ENCODE data around the gene IGBP1.

Gene IGBP1

DNA sequence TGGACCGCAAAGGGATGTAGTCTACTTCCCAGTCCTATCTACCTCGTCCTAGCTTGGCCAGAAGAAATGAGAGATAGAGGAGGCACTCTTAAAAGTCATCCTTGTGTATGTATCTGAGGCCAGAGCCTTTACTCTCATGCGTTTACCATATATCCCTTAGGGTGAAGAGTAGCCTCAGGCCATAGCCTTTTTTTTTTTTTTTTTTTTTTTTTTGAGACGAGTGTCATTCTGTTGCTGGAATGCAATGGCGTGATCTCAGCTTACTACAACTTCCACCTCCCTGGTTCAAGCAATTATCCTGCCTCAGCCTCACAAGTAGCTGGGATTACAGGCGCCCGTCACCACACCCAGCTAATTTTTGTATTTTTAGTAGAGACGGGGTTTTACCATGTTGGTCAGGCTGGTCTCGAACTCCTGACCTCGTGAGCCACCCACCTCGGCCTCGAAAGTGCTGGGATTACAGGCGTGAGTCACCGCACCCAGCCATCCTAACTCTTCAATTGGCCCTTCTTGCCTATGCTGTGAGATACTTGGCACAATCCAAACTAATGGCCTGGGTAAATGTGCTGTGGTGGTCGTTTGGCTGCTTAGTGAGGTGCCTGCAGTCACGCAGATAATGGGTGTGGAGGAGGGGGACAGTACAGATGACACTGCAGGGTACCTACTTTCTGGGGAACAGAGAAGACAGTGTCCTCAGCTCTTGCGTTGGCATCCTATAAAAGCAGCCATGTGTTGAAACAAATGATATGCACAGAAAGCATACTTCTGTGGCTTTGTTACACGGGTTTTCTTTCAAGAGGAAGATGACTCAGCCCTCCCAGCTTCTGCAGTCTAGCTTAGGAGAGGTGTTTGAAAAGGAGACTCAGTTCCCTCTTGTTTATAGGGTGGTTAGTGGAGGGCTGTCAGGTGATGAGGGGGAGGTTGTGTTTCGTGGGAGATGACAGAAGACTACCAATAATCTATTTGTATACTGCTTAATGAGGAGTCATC, 33.6 kb downstream of the IGBP1 start:
- peak; percentile 37 for DNase-seq (ENCODE audit: low read depth)
- in situ Hi-C loops (cut with HindIII; ENCODE audit: low sequenced_read_pairs) = no loop called here
- no peak overlapping the region for H3K4me3 ChIP-seq (ENCODE audit: low read depth, low read length)
- TF ChIP-seq, protein P1, sequence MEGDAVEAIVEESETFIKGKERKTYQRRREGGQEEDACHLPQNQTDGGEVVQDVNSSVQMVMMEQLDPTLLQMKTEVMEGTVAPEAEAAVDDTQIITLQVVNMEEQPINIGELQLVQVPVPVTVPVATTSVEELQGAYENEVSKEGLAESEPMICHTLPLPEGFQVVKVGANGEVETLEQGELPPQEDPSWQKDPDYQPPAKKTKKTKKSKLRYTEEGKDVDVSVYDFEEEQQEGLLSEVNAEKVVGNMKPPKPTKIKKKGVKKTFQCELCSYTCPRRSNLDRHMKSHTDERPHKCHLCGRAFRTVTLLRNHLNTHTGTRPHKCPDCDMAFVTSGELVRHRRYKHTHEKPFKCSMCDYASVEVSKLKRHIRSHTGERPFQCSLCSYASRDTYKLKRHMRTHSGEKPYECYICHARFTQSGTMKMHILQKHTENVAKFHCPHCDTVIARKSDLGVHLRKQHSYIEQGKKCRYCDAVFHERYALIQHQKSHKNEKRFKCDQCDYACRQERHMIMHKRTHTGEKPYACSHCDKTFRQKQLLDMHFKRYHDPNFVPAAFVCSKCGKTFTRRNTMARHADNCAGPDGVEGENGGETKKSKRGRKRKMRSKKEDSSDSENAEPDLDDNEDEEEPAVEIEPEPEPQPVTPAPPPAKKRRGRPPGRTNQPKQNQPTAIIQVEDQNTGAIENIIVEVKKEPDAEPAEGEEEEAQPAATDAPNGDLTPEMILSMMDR (IDR thresholded peaks at IDR 0.05; ENCODE audit: low read depth, low read length, missing control alignments) = no peak

GRCh38 chrX:70168238-70169188, 35.3 kb downstream of the IGBP1 start:
- DNase-seq (ENCODE audit: low read depth) = peak; percentile 16
- TF ChIP-seq, protein P1 (IDR thresholded peaks at IDR 0.05; ENCODE audit: low read depth, low read length, missing control alignments) = no peak
- in situ Hi-C loops (cut with HindIII; ENCODE audit: low sequenced_read_pairs) = no loop called here

DNA sequence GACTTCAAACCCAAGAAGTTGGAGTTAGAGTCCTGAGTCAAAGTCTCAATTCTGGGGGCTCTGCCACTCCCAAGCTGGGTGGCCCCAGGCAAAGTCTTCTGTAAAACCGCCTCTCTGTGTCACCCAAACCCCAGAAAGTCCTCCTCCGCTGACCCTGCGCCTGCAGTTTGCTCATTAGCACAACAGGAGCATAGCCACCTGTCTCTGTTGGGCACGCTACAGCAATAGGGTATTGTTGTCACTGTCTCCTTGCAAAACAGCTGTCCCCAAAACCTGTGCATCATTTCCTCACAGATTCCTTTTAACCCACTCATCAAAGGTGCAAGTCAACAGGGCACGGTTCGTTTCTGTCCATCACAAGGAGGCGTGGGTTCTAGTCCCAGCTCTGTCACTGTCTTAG, 36.0 kb downstream of the IGBP1 start:
- DNase-seq (ENCODE audit: low read depth) = no peak
- TF ChIP-seq, protein P1 (IDR thresholded peaks at IDR 0.05; ENCODE audit: low read depth, low read length, missing control alignments) = no peak
- H3K4me3 ChIP-seq (ENCODE audit: low read depth, low read length) = no peak overlapping the region
- in situ Hi-C loops (cut with HindIII; ENCODE audit: low sequenced_read_pairs) = no loop called here

More at GRCh38 chrX:70168238-70169188, 35.3 kb downstream of the IGBP1 start:
- H3K4me3 ChIP-seq (ENCODE audit: low read depth, low read length) = peak overlapping the region; percentile 13

DNA sequence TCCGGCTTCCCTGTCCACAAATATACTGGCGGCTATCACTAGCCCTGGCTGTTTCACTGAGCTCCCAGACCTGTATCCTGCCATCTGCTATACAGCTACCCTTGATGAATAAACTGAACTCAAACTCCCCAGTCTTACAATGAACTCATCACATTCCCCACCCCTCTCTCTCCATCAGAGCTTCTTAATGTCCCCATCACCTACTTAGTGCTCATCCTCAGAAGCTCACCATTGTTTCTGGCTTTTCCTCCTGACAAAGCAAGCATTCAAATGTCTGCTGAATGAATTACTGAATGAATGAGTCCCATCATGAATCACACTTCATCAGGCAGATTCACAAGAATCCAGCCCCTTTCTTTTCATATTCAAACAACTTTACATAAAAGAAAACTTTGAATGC, 38.4 kb downstream of the IGBP1 start:
- in situ Hi-C loops (cut with HindIII; ENCODE audit: low sequenced_read_pairs) = no loop called here
- TF ChIP-seq, protein P1 (IDR thresholded peaks at IDR 0.05; ENCODE audit: low read depth, low read length, missing control alignments) = no peak

DNA sequence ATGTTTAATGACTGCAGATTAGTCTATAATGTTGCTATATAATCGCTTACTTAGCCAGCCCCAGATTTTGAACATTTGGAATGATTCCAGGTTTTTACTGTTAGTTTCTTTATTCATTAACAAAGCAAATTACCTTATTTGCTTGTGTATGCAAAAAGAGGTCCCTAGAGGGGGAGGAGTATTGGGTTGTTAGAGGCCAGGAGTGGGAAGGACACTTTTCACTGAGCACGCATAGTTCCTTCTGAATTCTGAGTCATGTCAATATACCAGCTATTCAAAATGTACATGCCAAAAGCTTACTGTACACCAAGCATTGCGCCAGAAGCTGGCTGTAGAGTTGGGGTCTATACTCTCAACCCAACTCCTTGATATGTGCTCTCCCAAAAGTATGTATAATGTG, 39.0 kb downstream of the IGBP1 start:
- TF ChIP-seq, protein P1 (IDR thresholded peaks at IDR 0.05; ENCODE audit: low read depth, low read length, missing control alignments) = no peak
- no peak for DNase-seq (ENCODE audit: low read depth)
- in situ Hi-C loops (cut with HindIII; ENCODE audit: low sequenced_read_pairs) = no loop called here
- H3K4me3 ChIP-seq (ENCODE audit: low read depth, low read length) = no peak overlapping the region

More for the DNA sequence above, 38.4 kb downstream of the IGBP1 start:
- DNase-seq (ENCODE audit: low read depth) = no peak
- no peak overlapping the region for H3K4me3 ChIP-seq (ENCODE audit: low read depth, low read length)

DNA sequence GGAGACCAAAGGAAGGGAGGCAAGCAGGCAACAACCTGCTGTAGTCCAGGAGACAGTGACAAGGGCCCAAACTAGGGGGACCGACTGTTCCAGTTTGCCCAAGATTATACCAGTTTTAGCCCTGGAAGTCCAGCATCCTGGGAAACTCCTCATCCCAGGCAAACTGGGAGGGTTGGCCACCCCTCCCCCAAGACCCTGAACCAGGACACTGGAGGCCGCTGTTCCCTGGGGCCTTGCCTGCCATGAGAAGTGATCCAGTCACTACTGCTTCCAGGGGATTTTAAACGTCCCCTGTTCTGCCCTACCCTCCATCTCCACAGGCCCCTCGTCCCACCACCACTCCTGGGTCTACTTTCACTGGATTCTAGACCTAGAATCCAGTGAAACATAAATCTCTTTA, 39.7 kb downstream of the IGBP1 start:
- TF ChIP-seq, protein P1 (IDR thresholded peaks at IDR 0.05; ENCODE audit: low read depth, low read length, missing control alignments) = no peak
- no peak overlapping the region for H3K4me3 ChIP-seq (ENCODE audit: low read depth, low read length)
- in situ Hi-C loops (cut with HindIII; ENCODE audit: low sequenced_read_pairs) = no loop called here
- DNase-seq (ENCODE audit: low read depth) = no peak

Measured in astrocyte of the cerebellum (primary cell).